H1 (cell line): ENCODE measurements around the gene CTLA4. TPM values are rescaled to one million over a fixed set of nuclear protein-coding genes. Genes with fewer than 3 reads are reported as not detected.

Experiments
- CTCF ChIA-PET: fragments of 300-600 bp; sonication (Branson Sonifier 250); formaldehyde crosslinking; loops from one replicate; lab custom pipeline; 2021; ENCODE audit not compliant: partially characterized antibody; lab: Charles Lee
- POLR2A ChIA-PET: fragments of 300-600 bp; sonication (Branson Sonifier 250); formaldehyde crosslinking; loops from one replicate; lab custom pipeline; 2021; ENCODE audit warnings: inconsistent platforms; ENCODE audit not compliant: partially characterized antibody; lab: Charles Lee
- DNase-seq, 2 experiments: peaks; one replicate each; pipeline versions ENCODE4 v3.0.0 to v3.0.0-alpha.2; 2010 to 2022; ENCODE audit warnings: low spot score in 2 of 2, low read depth in 1 of 2, mixed read lengths in 1 of 2
- FAIRE-seq: peaks from 2 replicates; lab custom pipeline; 2011; peaks lifted over from hg19 to GRCh38; lab: Jason Lieb, UNC
- H2AFZ ChIP-seq: 2 replicates; pipeline ENCODE4 v1.8.1; 2012; ENCODE audit warnings: low read length, inconsistent platforms
- H2AK5ac ChIP-seq: 2 replicates; pipeline ENCODE4 v1.6.1; 2013; ENCODE audit warnings: low read depth, low read length
- H2BK120ac ChIP-seq: replicated peaks from 2 replicates; pipeline ENCODE3; 2013; ENCODE audit warnings: low read depth, low read length, inconsistent platforms
- H2BK12ac ChIP-seq: 2 replicates; pipeline ENCODE4 v1.6.1; 2013; ENCODE audit warnings: low read depth, low read length
- H2BK15ac ChIP-seq: 2 replicates; pipeline ENCODE4 v1.6.1; 2013; ENCODE audit warnings: low read length
- H2BK20ac ChIP-seq: 2 replicates; pipeline ENCODE4 v1.6.1; 2013; ENCODE audit warnings: low read length
- H2BK5ac ChIP-seq: 2 replicates; pipeline ENCODE4 v1.6.1; 2013; ENCODE audit warnings: low read depth, low read length
- H3K14ac ChIP-seq: 2 replicates; pipeline ENCODE4 v1.6.1; 2013; ENCODE audit warnings: inconsistent platforms; ENCODE audit not compliant: insufficient read length
- H3K18ac ChIP-seq: 2 replicates; pipeline ENCODE4 v1.6.1; 2013; ENCODE audit warnings: low read length; ENCODE audit errors: extremely low read depth
- H3K23ac ChIP-seq: 2 replicates; pipeline ENCODE4 v1.6.1; 2013; ENCODE audit warnings: inconsistent platforms; ENCODE audit not compliant: insufficient read length
- H3K23me2 ChIP-seq: 2 replicates; pipeline ENCODE4 v1.6.1; 2013; ENCODE audit warnings: low read depth, low read length
- H3K27ac ChIP-seq: 2 replicates; pipeline ENCODE4 v1.6.1; 2011; ENCODE audit warnings: low read depth, low read length, inconsistent platforms
- H3K27me3 ChIP-seq, 4 experiments: replicated peaks in 1 of 4; 1 replicate in 1 of 4; 2 replicates in 3 of 4; pipeline versions ENCODE4 v1.6.1 to v1.8.1; 2011 to 2013; ENCODE audit warnings: low read length in 3 of 4, mild to moderate bottlenecking in 3 of 4, inconsistent platforms in 2 of 4, mixed read lengths in 2 of 4, moderate library complexity in 1 of 4; ENCODE audit not compliant: control insufficient read depth in 3 of 4, insufficient read depth in 3 of 4; ENCODE audit errors: extremely low read depth in 1 of 4
- H3K36me3 ChIP-seq, 4 experiments: 2 replicates each; pipeline versions ENCODE4 v1.6.1 to v1.8.1; 2011 to 2013; ENCODE audit warnings: mild to moderate bottlenecking in 4 of 4, low read length in 3 of 4, moderate library complexity in 2 of 4, control low read depth in 1 of 4, inconsistent platforms in 1 of 4; ENCODE audit not compliant: insufficient read depth in 4 of 4, control insufficient read depth in 2 of 4
- H3K4ac ChIP-seq: replicated peaks from 2 replicates; pipeline ENCODE3; 2013; ENCODE audit warnings: low read length, low read depth, mixed read lengths, inconsistent platforms; ENCODE audit not compliant: insufficient read length
- H3K4me1 ChIP-seq, 4 experiments: replicated peaks in 1 of 4; 1 replicate in 1 of 4; 2 replicates in 3 of 4; pipeline versions ENCODE4 v1.6.1 to v1.8.1; 2011 to 2013; ENCODE audit warnings: low read length in 3 of 4, inconsistent platforms in 2 of 4, mixed read lengths in 1 of 4; ENCODE audit not compliant: insufficient read depth in 4 of 4, control insufficient read depth in 3 of 4
- H3K4me2 ChIP-seq, 2 experiments: 2 replicates each; pipeline versions ENCODE4 v1.6.1 to v1.8.1; 2011 to 2013; ENCODE audit warnings: low read depth in 2 of 2, low read length in 2 of 2, control low read depth in 1 of 2, inconsistent platforms in 1 of 2, mild to moderate bottlenecking in 1 of 2; ENCODE audit not compliant: insufficient read depth in 1 of 2
- H3K4me3 ChIP-seq, 4 experiments: fragments of 200-600, 300-600 bp in 1 of 4; sonication (generic), shearing (Covaris generic), sonication (Bioruptor Twin) in 1 of 4; 2 replicates each; pipeline versions ENCODE4 v1.5.1 to v1.8.1; 2011 to 2016; ENCODE audit warnings: low read length in 4 of 4, low read depth in 3 of 4, control low read depth in 2 of 4, inconsistent platforms in 2 of 4, mild to moderate bottlenecking in 2 of 4, mixed read lengths in 1 of 4, moderate library complexity in 1 of 4; ENCODE audit not compliant: insufficient read depth in 2 of 4; ENCODE audit errors: extremely low read depth in 1 of 4
- H3K56ac ChIP-seq: replicated peaks from 2 replicates; pipeline ENCODE3; 2013; ENCODE audit warnings: low read depth, mild to moderate bottlenecking, mixed read lengths, low read length, inconsistent platforms; ENCODE audit not compliant: insufficient read length
- H3K79me1 ChIP-seq: 2 replicates; pipeline ENCODE4 v1.6.1; 2013; ENCODE audit warnings: low read depth, low read length, control low read depth
- H3K79me2 ChIP-seq, 2 experiments: 2 replicates each; pipeline versions ENCODE4 v1.6.1 to v1.8.1; 2012 to 2013; ENCODE audit warnings: low read length in 2 of 2, mild to moderate bottlenecking in 2 of 2, inconsistent platforms in 1 of 2; ENCODE audit not compliant: insufficient read depth in 2 of 2, control insufficient read depth in 1 of 2
- H3K9ac ChIP-seq, 4 experiments: replicated peaks in 1 of 4; 1 replicate in 1 of 4; 2 replicates in 3 of 4; pipeline versions ENCODE4 v1.6.1 to v1.8.1; 2011 to 2013; ENCODE audit warnings: low read depth in 3 of 4, low read length in 3 of 4, control low read depth in 2 of 4, mild to moderate bottlenecking in 2 of 4, moderate library complexity in 2 of 4, inconsistent platforms in 1 of 4; ENCODE audit errors: extremely low read depth in 1 of 4
- H3K9me3 ChIP-seq, 2 experiments: 2 replicates each; pipeline versions ENCODE4 v1.6.1 to v1.8.1; 2012 to 2013; ENCODE audit warnings: mild to moderate bottlenecking in 2 of 2, moderate library complexity in 2 of 2, control low read depth in 1 of 2, inconsistent platforms in 1 of 2, low read depth in 1 of 2, low read length in 1 of 2, mixed read lengths in 1 of 2; ENCODE audit not compliant: insufficient read depth in 2 of 2
- H4K20me1 ChIP-seq, 2 experiments: replicated peaks in 1 of 2; 2 replicates each; pipeline versions ENCODE3 to v1.8.1; 2011 to 2013; ENCODE audit warnings: inconsistent platforms in 2 of 2, low read length in 2 of 2, mild to moderate bottlenecking in 1 of 2; ENCODE audit not compliant: insufficient read depth in 2 of 2, control insufficient read depth in 1 of 2
- H4K5ac ChIP-seq: 2 replicates; pipeline ENCODE4 v1.6.1; 2013; ENCODE audit warnings: low read length, low read depth, mixed read lengths, inconsistent platforms; ENCODE audit not compliant: insufficient read length
- H4K8ac ChIP-seq: 2 replicates; pipeline ENCODE4 v1.8.0; 2013; ENCODE audit warnings: mild to moderate bottlenecking, moderate library complexity, low read length, inconsistent platforms; ENCODE audit not compliant: insufficient read depth; ENCODE audit errors: extremely low read depth
- H4K91ac ChIP-seq: replicated peaks from 2 replicates; pipeline ENCODE3; 2013; ENCODE audit warnings: low read length, mixed read lengths, inconsistent platforms; ENCODE audit not compliant: insufficient read length
- ASH2L ChIP-seq: fragments of 200-600, 300-600 bp; sonication (generic); IDR thresholded peaks from one replicate; pipeline ENCODE4 v1.7.1; 2017; ENCODE audit warnings: low read length
- TAF7 ChIP-seq: optimal IDR thresholded peaks from 2 replicates; pipeline ENCODE3; 2011; ENCODE audit warnings: low read depth, mild to moderate bottlenecking, inconsistent platforms, low read length, moderate library complexity, borderline replicate concordance
- WGBS, 2 experiments: shearing (Covaris generic) in 1 of 2; methylation state at CpG; one replicate each; pipeline versions ENCODE4 v1.1.6 to v1.1.7; 2013 to 2015; ENCODE audit warnings: low lambda C conversion rate in 2 of 2, mixed read lengths in 2 of 2, inconsistent platforms in 1 of 2, low coverage in 1 of 2, missing lambda C conversion rate in 1 of 2; ENCODE audit not compliant: insufficient replicate concordance in 2 of 2, insufficient coverage in 1 of 2, insufficient read length in 1 of 2; ENCODE audit errors: extremely low coverage in 1 of 2, missing lambda C conversion rate in 1 of 2; 5-methylcytosine and 5-hydroxymethylcytosine counted together
- polyA plus RNA-seq, 7 experiments: library from polyadenylated mRNA; depleted of rRNA in 3 of 7; stranded (reverse) in 5 of 7; unstranded in 2 of 7; fragments of >200 nt in 5 of 7; fragments of 200-250 nt in 2 of 7; gene quantifications; 1 replicate in 5 of 7; 2 replicates in 1 of 7; 4 replicates in 1 of 7; pipeline versions ENCODE4 v1.2.1 to v1.2.3, GENCODE V29; 2011 to 2013; ENCODE audit warnings: missing spikeins in 2 of 7, mixed read lengths in 2 of 7
- total RNA-seq: library from RNA; stranded (reverse); fragmentation: NEBNext Ultra II Directional; extraction: Animal tissue kit (Norgen Biotek cat#: 25700); gene quantifications from 2 replicates; pipeline ENCODE4 v1.2.1, GENCODE V29; 2021

Gene CTLA4
- total and polyA plus RNA-seq, 2 of the 8 experiments (the other 6 are each of a cell fraction or from before 2014, with no cell fraction given) = not detected

GRCh38 chr2:203853271-203853670, 14.3 kb upstream of the CTLA4 start:
- FAIRE-seq = no peak
- H3K23ac ChIP-seq = no peak overlapping the region
- no peaks in the 10 kb centered on the region for H3K27me3 ChIP-seq
- H3K18ac ChIP-seq = no peak overlapping the region
- no peaks in the 10 kb centered on the region for H3K79me2 ChIP-seq
- no peaks in the 10 kb centered on the region for H3K79me1 ChIP-seq
- H3K56ac ChIP-seq = no peak overlapping the region
- H3K9ac ChIP-seq = no peak overlapping the region
- H3K9me3 ChIP-seq = no peaks in the 10 kb centered on the region
- H2BK20ac ChIP-seq = no peak overlapping the region
- H2BK15ac ChIP-seq = no peak overlapping the region
- H2BK12ac ChIP-seq = no peak overlapping the region
- H4K8ac ChIP-seq = no peak overlapping the region
- H3K4ac ChIP-seq = no peak overlapping the region
- no peak overlapping the region for H3K14ac ChIP-seq
- no peak overlapping the region for H3K4me2 ChIP-seq
- TF ChIP-seq ASH2L (no peak), TAF7 (no peak)
- no peaks in the 10 kb centered on the region for H3K23me2 ChIP-seq
- H3K4me1 ChIP-seq = no peaks in the 10 kb centered on the region
- DNase-seq = no peak
- H3K4me3 ChIP-seq = no peak overlapping the region
- CTCF ChIA-PET = no interaction called here
- no peak overlapping the region for H2AFZ ChIP-seq
- POLR2A ChIA-PET = no interaction called here
- no peak overlapping the region for H3K27ac ChIP-seq
- WGBS, 2 experiments = 87% methylated on average over 3 of the region's 3 CpGs; no CpG with 5 or more reads in 1 of the 2 experiments
- no peak overlapping the region for H2BK120ac ChIP-seq
- no peak overlapping the region for H2BK5ac ChIP-seq
- no peaks in the 10 kb centered on the region for H4K20me1 ChIP-seq
- H4K5ac ChIP-seq = no peak overlapping the region
- H4K91ac ChIP-seq = no peak overlapping the region
- no peaks in the 10 kb centered on the region for H3K36me3 ChIP-seq
- H2AK5ac ChIP-seq = no peak overlapping the region
